Stomach smooth muscle (tissue), 2 donors: ENCODE measurements around the gene PRKCSH.
"Not testable (repeated sequence)": the region's sequence is repeated elsewhere in the genome, so short reads cannot be mapped to it uniquely, and the experiment has no call there.

Source experiments
- H3K27ac ChIP-seq: one replicate; pipeline ENCODE4 v1.7.0; 2013; ENCODE audit warnings: mild to moderate bottlenecking, low read length, inconsistent platforms
- H3K27me3 ChIP-seq, 2 donors: one replicate each; pipeline ENCODE4 v1.7.0; 2013; ENCODE audit warnings: low read length in 2 of 2; ENCODE audit not compliant: insufficient read depth in 2 of 2, control insufficient read depth in 1 of 2
- H3K36me3 ChIP-seq, 2 donors: one replicate each; pipeline ENCODE4 v1.7.0; 2013; ENCODE audit warnings: low read length in 2 of 2; ENCODE audit not compliant: control insufficient read depth in 2 of 2, insufficient read depth in 2 of 2
- H3K4me1 ChIP-seq: one replicate; pipeline ENCODE4 v1.7.0; 2013; ENCODE audit warnings: low read length; ENCODE audit not compliant: control insufficient read depth, insufficient read depth
- H3K4me3 ChIP-seq, 2 donors: one replicate each; pipeline ENCODE4 v1.7.0; 2013; ENCODE audit warnings: low read length in 2 of 2
- H3K9ac ChIP-seq, 2 donors: one replicate each; pipeline ENCODE4 v1.7.0; 2013; ENCODE audit warnings: low read length in 2 of 2, mild to moderate bottlenecking in 1 of 2
- H3K9me3 ChIP-seq, 2 donors: one replicate each; pipeline ENCODE4 v1.7.0; 2013; ENCODE audit warnings: low read length in 2 of 2; ENCODE audit not compliant: control insufficient read depth in 2 of 2
- donor health status: healthy.
- donor health status: Pancreatic carcinoma.

PRKCSH gene

GRCh38 chr19:11421371-11422098 lies 13.9 kb upstream of the PRKCSH start:
- Histone ChIP-seq H3K4me1 (peaks cover 19% of the 10 kb centered on the region), H3K27ac (no peak overlapping the region), H3K9me3 (no peaks in the 10 kb centered on the region), H3K4me3 (peak overlapping the region; percentile 31 to 35), H3K27me3 (peaks cover 51 to 58% of the 10 kb centered on the region in 2 donors), H3K36me3 (no peaks in the 10 kb centered on the region), H3K9ac (no peak overlapping the region)

GRCh38 chr19:11422163-11423065 lies 13.0 kb upstream of the PRKCSH start:
- peaks cover 19% of the 10 kb centered on the region for H3K4me1 ChIP-seq
- H3K36me3 ChIP-seq: no peaks in the 10 kb centered on the region
- H3K9me3 ChIP-seq: no peaks in the 10 kb centered on the region
- peak overlapping the region; percentile 31 to 35 for H3K4me3 ChIP-seq
- H3K9ac ChIP-seq: no peak overlapping the region
- no peak overlapping the region for H3K27ac ChIP-seq
- peaks cover 48 to 58% of the 10 kb centered on the region in 2 donors for H3K27me3 ChIP-seq

GRCh38 chr19:11423164-11423790 lies 12.2 kb upstream of the PRKCSH start:
- H3K36me3 ChIP-seq: no peaks in the 10 kb centered on the region
- H3K9ac ChIP-seq: no peak overlapping the region
- H3K27me3 ChIP-seq: peaks cover 44 to 56% of the 10 kb centered on the region in 2 donors
- peaks cover 19% of the 10 kb centered on the region for H3K4me1 ChIP-seq
- H3K4me3 ChIP-seq: no peak overlapping the region
- H3K9me3 ChIP-seq: no peaks in the 10 kb centered on the region
- no peak overlapping the region for H3K27ac ChIP-seq

GRCh38 chr19:11423791-11424181 lies 11.6 kb upstream of the PRKCSH start:
- Histone ChIP-seq H3K27ac (no peak overlapping the region), H3K27me3 (peaks cover 40 to 51% of the 10 kb centered on the region in 2 donors)

GRCh38 chr19:11425719-11426457 lies 9.5 kb upstream of the PRKCSH start:
- Histone ChIP-seq H3K4me1 (peaks cover 8% of the 10 kb centered on the region), H3K27me3 (peaks cover 23 to 34% of the 10 kb centered on the region in 2 donors), H3K9ac (no peak overlapping the region), H3K9me3 (no peaks in the 10 kb centered on the region), H3K27ac (no peak overlapping the region), H3K36me3 (no peaks in the 10 kb centered on the region), H3K4me3 (no peak overlapping the region)

More at GRCh38 chr19:11423791-11424181, 11.6 kb upstream of the PRKCSH start:
- Histone ChIP-seq H3K4me3 (no peak overlapping the region), H3K4me1 (peaks cover 16% of the 10 kb centered on the region), H3K9ac (no peak overlapping the region), H3K9me3 (no peaks in the 10 kb centered on the region), H3K36me3 (no peaks in the 10 kb centered on the region)

- Histone ChIP-seq H3K9ac (no peak overlapping the region), H3K4me3 (no peak overlapping the region), H3K4me1 (peaks cover 3% of the 10 kb centered on the region), H3K36me3 (no peaks in the 10 kb centered on the region), H3K9me3 (no peaks in the 10 kb centered on the region), H3K27ac (no peak overlapping the region), H3K27me3 (peaks cover 15 to 26% of the 10 kb centered on the region in 2 donors)
Measured at GRCh38 chr19:11426656-11427055, 8.8 kb upstream of the PRKCSH start.

- Histone ChIP-seq H3K36me3 (peaks cover 7 to 10% of the 10 kb centered on the region in 2 donors), H3K4me1 (peaks cover 19% of the 10 kb centered on the region)
- not testable (repeated sequence) for H3K27ac ChIP-seq, H3K9me3 ChIP-seq, H3K9ac ChIP-seq, H3K4me3 ChIP-seq, H3K27me3 ChIP-seq
Measured at GRCh38 chr19:11433526-11433925, 1.9 kb upstream of the PRKCSH start.

GRCh38 chr19:11434703-11435056 lies 755 bp upstream of the PRKCSH start:
- Histone ChIP-seq H3K4me3 (peak overlapping the region; percentile 86 to 97), H3K27ac (peak overlapping the region; percentile 74), H3K4me1 (peaks cover 19% of the 10 kb centered on the region), H3K27me3 (no peaks in the 10 kb centered on the region), H3K9me3 (no peaks in the 10 kb centered on the region), H3K9ac (peak overlapping the region; percentile 39 to 47), H3K36me3 (peaks cover 7 to 10% of the 10 kb centered on the region in 2 donors)

- peaks cover 9 to 12% of the 10 kb centered on the region in 2 donors for H3K36me3 ChIP-seq
- H3K9ac ChIP-seq: peak overlapping the region; percentile 78 to 80
- no peaks in the 10 kb centered on the region for H3K9me3 ChIP-seq
- peaks cover 19% of the 10 kb centered on the region for H3K4me1 ChIP-seq
- peak overlapping the region; percentile 53 for H3K27ac ChIP-seq
- no peaks in the 10 kb centered on the region for H3K27me3 ChIP-seq
- H3K4me3 ChIP-seq: peak overlapping the region; percentile 86 to 97
Measured at GRCh38 chr19:11435833-11436313, 438 bp downstream of the PRKCSH start.

GRCh38 chr19:11437955-11438354 lies 2.5 kb downstream of the PRKCSH start:
- no peak overlapping the region for H3K9ac ChIP-seq
- H3K36me3 ChIP-seq: peaks cover 24 to 28% of the 10 kb centered on the region in 2 donors
- H3K4me1 ChIP-seq: peaks cover 21% of the 10 kb centered on the region
- no peaks in the 10 kb centered on the region for H3K27me3 ChIP-seq
- H3K9me3 ChIP-seq: no peaks in the 10 kb centered on the region
- no peak overlapping the region for H3K27ac ChIP-seq
- no peak overlapping the region for H3K4me3 ChIP-seq
